Dedifferentiated amniotic fluid mesenchymal stem cell (primary cell): ENCODE results near the gene ANKLE1.
A peak's percentile ranks its signal among the peaks of the same experiment; 100 is the strongest.
"Not testable (repeated sequence)": the region's sequence is repeated elsewhere in the genome, so short reads cannot be mapped to it uniquely, and the experiment has no call there.

ENCODE experiments used
- DNase-seq: peaks from one replicate; pipeline ENCODE4 v3.0.0-alpha.2; 2016; ENCODE audit errors: extremely low spot score

Gene ANKLE1

GRCh38 chr19:17283504-17283996 lies 1.8 kb downstream of the ANKLE1 start:
- DNase-seq, result no peak

GRCh38 chr19:17285415-17286135 lies 3.9 kb downstream of the ANKLE1 start:
- no peak for DNase-seq

DNA sequence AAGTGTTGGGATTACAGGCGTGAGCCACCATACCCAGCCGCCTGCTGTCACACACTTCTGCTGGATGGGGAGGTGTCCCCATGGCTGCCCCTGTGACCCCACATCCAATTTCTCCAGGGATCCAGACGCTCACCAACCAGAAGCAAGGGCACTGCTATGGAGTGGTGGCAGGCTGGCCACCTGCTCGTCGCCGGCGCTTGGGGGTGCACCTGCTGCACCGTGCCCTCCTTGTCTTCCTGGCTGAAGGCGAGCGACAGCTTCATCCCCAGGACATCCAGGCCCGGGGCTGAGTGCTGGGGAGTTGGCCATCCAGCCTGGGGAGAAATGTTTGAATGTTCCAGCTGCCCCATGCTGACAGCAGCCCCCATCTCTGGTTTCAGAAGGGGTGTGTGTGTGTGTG lies 4.6 kb downstream of the ANKLE1 start:
- DNase-seq, result no peak

GRCh38 chr19:17286752-17287151 lies 5.1 kb downstream of the ANKLE1 start:
- no peak for DNase-seq

- no peak for DNase-seq
Observed at GRCh38 chr19:17289489-17289888, 7.8 kb downstream of the ANKLE1 start.

DNA sequence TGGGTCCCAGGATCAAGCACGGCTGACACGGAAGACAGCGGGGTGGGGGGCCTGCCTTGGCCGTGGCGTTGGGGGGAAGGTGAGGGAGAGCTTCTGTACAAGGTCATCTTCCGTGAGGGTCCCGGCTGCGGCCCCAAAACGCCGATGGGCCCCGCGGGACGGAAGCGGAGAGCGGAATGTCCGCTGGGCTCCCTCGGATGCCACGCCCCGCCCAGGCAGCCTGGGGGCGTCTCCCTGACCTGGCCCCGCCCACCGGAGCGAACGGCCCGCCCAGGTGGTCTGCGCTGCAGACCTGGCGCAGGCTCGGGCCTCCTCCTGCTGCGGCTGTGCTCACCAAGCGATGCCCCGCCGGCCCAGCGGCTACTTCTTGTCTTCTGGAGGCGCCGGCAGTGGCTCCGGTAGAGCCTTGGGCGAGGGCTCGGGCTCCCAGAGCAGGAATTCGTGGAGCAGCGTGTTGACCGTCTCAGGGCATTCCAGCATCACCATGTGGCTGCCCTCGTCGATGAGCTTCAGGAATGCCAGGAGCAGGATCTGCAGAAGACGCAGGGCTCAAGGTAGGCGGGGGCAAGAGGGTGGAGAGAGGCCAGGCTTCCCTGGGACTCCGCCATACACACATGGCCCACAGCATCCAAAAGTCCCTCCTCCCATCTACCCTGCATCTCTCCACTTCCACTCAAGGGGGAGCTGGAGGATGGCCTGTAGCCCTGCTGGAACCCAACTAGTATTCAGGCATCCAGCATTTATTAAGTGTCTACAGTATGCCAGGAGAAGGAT lies 10.8 kb downstream of the ANKLE1 start:
- DNase-seq, result peak; percentile 80

GRCh38 chr19:17293605-17294004 lies 11.9 kb downstream of the ANKLE1 start:
- no peak for DNase-seq

DNA sequence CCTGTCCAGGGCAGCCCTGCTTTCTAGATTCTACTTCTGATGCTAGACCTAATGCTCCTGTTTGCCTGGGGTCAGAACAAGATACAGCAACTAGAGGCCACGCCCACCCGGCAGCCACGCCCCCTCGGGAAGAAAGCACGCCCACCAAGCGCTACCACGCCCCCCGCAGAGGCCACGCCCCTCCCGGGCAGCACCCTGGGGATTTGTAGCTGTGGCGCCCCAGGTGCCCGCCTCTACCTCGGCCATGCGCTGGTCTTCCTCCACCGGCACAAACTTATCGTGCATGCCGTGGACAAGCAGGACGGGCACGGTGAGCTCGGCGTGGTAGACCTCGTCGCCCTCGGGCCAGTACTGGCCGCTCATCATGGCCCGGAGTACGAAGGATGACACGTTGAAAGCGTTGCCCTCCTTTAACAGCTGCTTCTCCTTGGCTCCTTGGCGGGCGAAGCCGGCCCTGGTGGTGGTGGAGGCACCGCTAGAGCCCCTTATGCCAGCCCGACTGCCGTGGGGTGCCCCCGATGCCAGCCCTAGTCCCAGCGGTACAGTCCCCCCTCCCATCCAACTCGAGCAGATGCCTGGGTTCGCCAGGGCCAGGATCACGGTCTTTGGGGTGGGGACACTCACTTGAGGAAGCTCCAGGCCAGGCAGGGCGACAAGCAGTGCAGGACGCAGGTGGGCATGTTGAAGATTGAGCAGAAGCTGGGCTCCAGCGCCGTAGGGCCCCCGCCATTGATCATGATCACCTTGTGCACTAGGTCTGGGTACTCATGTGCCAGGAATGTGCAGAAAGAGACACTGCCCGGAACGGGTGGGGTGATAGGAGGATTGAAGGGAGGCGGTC lies 12.6 kb downstream of the ANKLE1 start:
- DNase-seq, result no peak

GRCh38 chr19:17295551-17295950 lies 13.8 kb downstream of the ANKLE1 start:
- not testable (repeated sequence) for DNase-seq

GRCh38 chr19:17296273-17296672 lies 14.6 kb downstream of the ANKLE1 start:
- no peak for DNase-seq

DNA sequence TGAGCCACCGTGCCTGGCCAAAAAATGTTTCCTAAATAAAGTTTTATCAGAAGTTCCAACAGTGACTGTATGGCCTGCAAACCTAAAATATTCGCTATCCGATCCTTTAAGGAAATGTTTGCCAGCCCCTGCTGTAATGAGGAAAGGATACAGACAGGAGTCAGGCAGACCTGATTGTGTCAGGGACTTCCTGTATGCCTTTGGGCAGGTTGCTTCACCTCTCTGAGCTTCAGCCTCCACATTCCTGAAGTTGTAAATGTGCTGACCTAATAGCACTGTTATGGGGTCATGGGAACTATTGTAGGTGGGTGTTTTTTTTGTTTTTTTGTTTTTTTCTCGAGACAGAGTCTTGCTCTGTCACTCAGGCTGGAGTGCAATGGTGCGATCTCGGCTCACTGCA lies 15.3 kb downstream of the ANKLE1 start:
- DNase-seq, result no peak

- no peak for DNase-seq
Observed at GRCh38 chr19:17300992-17301619, 19.4 kb downstream of the ANKLE1 start.

DNA sequence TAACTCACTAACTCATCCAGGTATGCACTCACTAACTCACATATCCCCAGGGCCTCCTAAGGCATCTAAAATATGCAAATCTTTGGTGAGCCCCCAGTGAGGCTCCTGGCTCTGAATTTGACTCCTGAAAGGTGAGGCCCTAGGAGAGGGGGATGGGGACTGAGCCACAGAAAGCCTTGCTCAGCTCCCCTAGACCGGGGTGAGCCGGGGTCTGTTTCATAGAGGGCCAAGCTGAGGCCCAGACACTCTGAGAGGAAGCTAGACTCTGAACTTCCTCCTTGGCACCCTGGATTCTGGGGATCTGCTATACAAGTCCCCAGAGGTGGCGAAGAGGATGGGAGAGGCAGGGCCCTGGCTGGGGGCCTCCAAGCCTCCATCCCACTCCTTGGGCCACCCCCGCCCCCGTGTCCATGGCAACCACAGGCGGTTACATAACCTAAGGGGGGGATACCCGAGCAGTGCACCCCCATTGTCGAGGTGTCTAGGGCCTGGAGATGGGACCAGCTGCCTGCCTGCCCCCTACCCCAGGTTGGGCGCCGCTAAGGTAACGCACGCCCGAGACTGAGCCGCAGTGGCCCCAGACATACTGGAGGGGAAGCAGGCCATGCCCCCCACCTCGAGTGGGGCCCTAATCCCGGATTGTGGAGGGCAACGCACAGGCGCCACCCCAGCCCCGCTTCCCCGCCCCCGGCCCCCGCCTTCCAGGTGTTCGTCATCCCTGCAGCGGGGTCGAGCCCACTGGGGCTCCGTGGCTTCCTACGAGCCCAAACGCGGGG lies 20.9 kb downstream of the ANKLE1 start:
- no peak for DNase-seq

- DNase-seq, result peak; percentile 97
Observed at GRCh38 chr19:17303167-17303939, 21.7 kb downstream of the ANKLE1 start, which contains the start of gene ABHD8. Gene ABHD8, minus strand, starts transcription at chr19:17303425. Its CDS starts 1,809 bp downstream, at chr19:17301616.

- no peak for DNase-seq
Observed at GRCh38 chr19:17303940-17304267, 22.2 kb downstream of the ANKLE1 start.

GRCh38 chr19:17304386-17305215 lies 22.9 kb downstream of the ANKLE1 start:
- DNase-seq, result no peak

- DNase-seq, result no peak
Observed at GRCh38 chr19:17305216-17305516, 23.5 kb downstream of the ANKLE1 start.

- peak; percentile 97 for DNase-seq
Observed at GRCh38 chr19:17305517-17306284, 24.0 kb downstream of the ANKLE1 start, which contains the start of gene MRPL34. Gene MRPL34, plus strand, starts transcription at chr19:17305872. Its CDS starts 21 bp downstream, at chr19:17305893.
